GM13977 (cell line): ENCODE measurements around the gene TSBP1.
"Not testable (repeated sequence)": the region's sequence is repeated elsewhere in the genome, so short reads cannot be mapped to it uniquely, and the experiment has no call there.

ENCODE experiments used
- DNase-seq: peaks from one replicate; pipeline ENCODE4 v3.0.0; 2012; ENCODE audit warnings: low spot score
- CTCF ChIP-seq: IDR thresholded peaks from 2 replicates; pipeline ENCODE4 v1.5.1; 2012; ENCODE audit warnings: mild to moderate bottlenecking, control low read depth; ENCODE audit not compliant: insufficient read depth; ENCODE audit errors: extremely low read depth, missing control alignments
- in situ Hi-C: fragments of 300-500 bp; cut with MboI; formaldehyde crosslinking; loops from one replicate; pipeline ENCODE4 v1.12.0; 2022; ENCODE audit warnings: low sequenced_read_pairs, low pct_unique_long_range_greater_than_20kb, mixed read lengths, inconsistent platforms; ENCODE audit not compliant: unreplicated experiment

The TSBP1 gene

GRCh38 chr6:32293695-32294094 lies 78.0 kb downstream of the TSBP1 start:
- in situ Hi-C loops = no loop called here
- TF ChIP-seq CTCF = no peak
- DNase-seq = no peak

- no peak for DNase-seq
- TF ChIP-seq CTCF = no peak
- in situ Hi-C loops = no loop called here
Observed at GRCh38 chr6:32291543-32291942, 80.2 kb downstream of the TSBP1 start.

GRCh38 chr6:32290886-32291450 lies 80.7 kb downstream of the TSBP1 start:
- no peak for DNase-seq
- in situ Hi-C loops = no loop called here
- no peak for TF ChIP-seq CTCF

GRCh38 chr6:32288426-32288825 lies 83.3 kb downstream of the TSBP1 start:
- no peak for TF ChIP-seq CTCF
- in situ Hi-C loops = no loop called here
- DNase-seq = no peak

GRCh38 chr6:32273801-32274577 lies 97.7 kb downstream of the TSBP1 start:
- DNase-seq, in situ Hi-C loops: not testable (repeated sequence)

GRCh38 chr6:32271429-32271828 lies 100.3 kb downstream of the TSBP1 start:
- DNase-seq = no peak
- in situ Hi-C loops = no loop called here
- no peak for TF ChIP-seq CTCF

- DNase-seq, in situ Hi-C loops: not testable (repeated sequence)
Observed at GRCh38 chr6:32268459-32268858, 103.2 kb downstream of the TSBP1 start.
